Left cardiac atrium (tissue), 4 donors: Measurements from ENCODE around the gene NIM1K. TPM values are rescaled to one million over a fixed set of nuclear protein-coding genes. Genes with fewer than 3 reads are reported as not detected.
"Not testable (repeated sequence)": the region's sequence is repeated elsewhere in the genome, so short reads cannot be mapped to it uniquely, and the experiment has no call there.

Source experiments
- ATAC-seq, 2 donors: fragments of 200-7000 bp; cut with Tn5 transposase; one replicate each; pipeline ENCODE4 v1.9.1; 2020; ENCODE audit warnings: mild to moderate bottlenecking in 2 of 2, moderate library complexity in 2 of 2
- DNase-seq: peaks from one replicate; pipeline ENCODE4 v3.0.0-alpha.2; 2020
- intact Hi-C, 2 donors: fragments of 100-400 bp; cut with DNase I; formaldehyde crosslinking; loops; one replicate each; pipeline versions ENCODE4 v1.14.1 to v1.15.1; 2022 to 2023
- total RNA-seq, 2 donors: library from RNA; stranded (reverse); fragmentation: NEBNext Ultra II Directional; extraction: Animal tissue kit (Norgen Biotek cat#: 25700); gene quantifications; one replicate each; pipeline ENCODE4 v1.2.1, GENCODE V29; 2021
- donor health status: DM: no; HTN: yes; CAD: no.
- donor health status: DM: no; HTN: yes; CAD: no; lungs with severe emphysema.
- donor health status: DM: yes; HTN: yes; CAD: no.
- donor health status: Dilated cardiomyopathy.

The NIM1K gene
- total RNA-seq, 2 donors from 2014 or later = 0.34 to 0.91 TPM

GRCh38 chr5:43179836-43180235 lies 12.2 kb upstream of the NIM1K start:
- DNase-seq (no peak), ATAC-seq (no peak)
- intact Hi-C loops = no loop called here

GRCh38 chr5:43182421-43182820 lies 9.6 kb upstream of the NIM1K start:
- ATAC-seq (no peak), DNase-seq (no peak)
- intact Hi-C loops = no loop called here

- intact Hi-C loops, DNase-seq, ATAC-seq: not testable (repeated sequence)
Observed at GRCh38 chr5:43183101-43183500, 8.9 kb upstream of the NIM1K start.

GRCh38 chr5:43190755-43191603 lies 1.0 kb upstream of the NIM1K start:
- intact Hi-C loops = loop anchor here in 1 of 2 donors (10.0 kb wide), 1 partner anchor 114 kb away; no protein-coding TSS in a partner anchor

GRCh38 chr5:43192558-43193180 lies 644 bp downstream of the NIM1K start:
- DNase-seq = peak; percentile 51
- ATAC-seq = peak; percentile 55 to 71
- intact Hi-C loops = loop anchor here in 1 of 2 donors (10.0 kb wide), 1 partner anchor 112 kb away; no protein-coding TSS in a partner anchor

More at GRCh38 chr5:43190755-43191603, 1.0 kb upstream of the NIM1K start:
- DNase-seq (no peak), ATAC-seq (no peak)

GRCh38 chr5:43193181-43193893 lies 1.3 kb downstream of the NIM1K start:
- DNase-seq (peak; percentile 29), ATAC-seq (peak; percentile 38 to 74)
- intact Hi-C loops = loop anchor here in 1 of 2 donors (10.0 kb wide), 1 partner anchor 111 kb away; no protein-coding TSS in a partner anchor

GRCh38 chr5:43193894-43194265 lies 1.9 kb downstream of the NIM1K start:
- intact Hi-C loops = loop anchor here in 1 of 2 donors (10.0 kb wide), 1 partner anchor 111 kb away; no protein-coding TSS in a partner anchor
- ATAC-seq (no peak), DNase-seq (no peak)

- no peak for DNase-seq
- intact Hi-C loops = loop anchor here in 1 of 2 donors (10.0 kb wide), 1 partner anchor 109 kb away; no protein-coding TSS in a partner anchor
- no peak for ATAC-seq
Observed at GRCh38 chr5:43195670-43196265, 3.7 kb downstream of the NIM1K start.

GRCh38 chr5:43197535-43197934 lies 5.5 kb downstream of the NIM1K start:
- intact Hi-C loops = loop anchor here in 1 of 2 donors (10.0 kb wide), 1 partner anchor 107 kb away; no protein-coding TSS in a partner anchor
- DNase-seq = no peak
- no peak for ATAC-seq

GRCh38 chr5:43201442-43201841 lies 9.4 kb downstream of the NIM1K start:
- DNase-seq, ATAC-seq, intact Hi-C loops: not testable (repeated sequence)

GRCh38 chr5:43202380-43202779 lies 10.4 kb downstream of the NIM1K start:
- DNase-seq (no peak), ATAC-seq (no peak)
- intact Hi-C loops = no loop called here

- DNase-seq (no peak), ATAC-seq (no peak)
- intact Hi-C loops = no loop called here
Observed at GRCh38 chr5:43203373-43203772, 11.3 kb downstream of the NIM1K start.

- DNase-seq (no peak), ATAC-seq (no peak)
- intact Hi-C loops = no loop called here
Observed at GRCh38 chr5:43204958-43205357, 12.9 kb downstream of the NIM1K start.

- intact Hi-C loops = no loop called here
- ATAC-seq = no peak
- DNase-seq = no peak
Observed at GRCh38 chr5:43207601-43208000, 15.6 kb downstream of the NIM1K start.

- intact Hi-C loops = no loop called here
- DNase-seq = no peak
- no peak for ATAC-seq
Observed at GRCh38 chr5:43208658-43209057, 16.6 kb downstream of the NIM1K start.

- ATAC-seq (no peak), DNase-seq (no peak)
- intact Hi-C loops = no loop called here
Observed at GRCh38 chr5:43209060-43209459, 17.0 kb downstream of the NIM1K start.

- DNase-seq (no peak), ATAC-seq (no peak)
- intact Hi-C loops = no loop called here
Observed at GRCh38 chr5:43209833-43210232, 17.8 kb downstream of the NIM1K start.

GRCh38 chr5:43210570-43210969 lies 18.5 kb downstream of the NIM1K start:
- no peak for ATAC-seq
- intact Hi-C loops = no loop called here
- DNase-seq = no peak

GRCh38 chr5:43213951-43214350 lies 21.9 kb downstream of the NIM1K start:
- ATAC-seq (no peak), DNase-seq (no peak)
- intact Hi-C loops = no loop called here
